CD4-positive, alpha-beta T cell (primary cell): ENCODE results near the gene CPNE1. TPM values are rescaled to one million over a fixed set of nuclear protein-coding genes. Genes with fewer than 3 reads are reported as not detected.

Experiments
- ATAC-seq: fragments of 200-7000 bp; cut with Tn5 transposase; one replicate; pipeline ENCODE4 v1.10.0; 2022; ENCODE audit warnings: mild to moderate bottlenecking; ENCODE audit not compliant: poor library complexity
- CTCF ChIA-PET: fragments of 350-600 bp; sonication (Branson Sonifier 250); formaldehyde crosslinking; loops from one replicate; lab custom pipeline; 2021; ENCODE audit warnings: antibody characterized with exemption, inconsistent platforms; lab: Charles Lee
- POLR2A ChIA-PET: fragments of 350-600 bp; sonication (Branson Sonifier 250); formaldehyde crosslinking; loops from one replicate; lab custom pipeline; 2021; ENCODE audit warnings: antibody characterized with exemption, inconsistent platforms; lab: Charles Lee
- DNase-seq, 14 experiments: peaks; one replicate each; pipeline ENCODE4 v3.0.0-alpha.2; 2013 to 2020; ENCODE audit warnings: mixed read lengths in 2 of 14
- H3K27ac ChIP-seq, 2 donors: one replicate each; pipeline versions ENCODE4 v1.5.1 to v1.7.0; 2013; ENCODE audit warnings: low read length in 2 of 2, low read depth in 1 of 2, mild to moderate bottlenecking in 1 of 2
- H3K27me3 ChIP-seq, 2 experiments: 1 replicate in 1 of 2; 2 replicates in 1 of 2; pipeline versions ENCODE4 v1.6.1 to v1.7.0; 2013; ENCODE audit warnings: low read length in 2 of 2, control low read depth in 1 of 2, mild to moderate bottlenecking in 1 of 2, moderate library complexity in 1 of 2; ENCODE audit not compliant: insufficient read depth in 2 of 2, control insufficient read depth in 1 of 2
- H3K36me3 ChIP-seq: one replicate; pipeline ENCODE4 v1.6.1; 2013; ENCODE audit warnings: low read length, control low read depth; ENCODE audit not compliant: insufficient read depth
- H3K4me1 ChIP-seq: one replicate; pipeline ENCODE4 v1.6.1; 2013; ENCODE audit warnings: low read length, control low read depth; ENCODE audit not compliant: insufficient read depth
- H3K4me3 ChIP-seq: one replicate; pipeline ENCODE4 v1.5.1; 2013; ENCODE audit warnings: mild to moderate bottlenecking, low read length, moderate library complexity
- H3K9me3 ChIP-seq, 2 experiments: 1 replicate in 1 of 2; 2 replicates in 1 of 2; pipeline versions ENCODE4 v1.6.1 to v1.7.0; 2013; ENCODE audit warnings: low read length in 2 of 2, mild to moderate bottlenecking in 2 of 2, control low read depth in 1 of 2, moderate library complexity in 1 of 2; ENCODE audit not compliant: control insufficient read depth in 1 of 2, insufficient read depth in 1 of 2
- H3K27ac Mint-ChIP-seq: one replicate; pipeline ENCODE4 v1.8.0; 2020; ENCODE audit warnings: mixed read lengths
- H3K27me3 Mint-ChIP-seq: one replicate; pipeline ENCODE4 v1.8.0; 2021; ENCODE audit warnings: mixed read lengths
- H3K36me3 Mint-ChIP-seq: one replicate; pipeline ENCODE4 v1.8.0; 2021; ENCODE audit warnings: low read depth, mixed read lengths
- H3K4me1 Mint-ChIP-seq: one replicate; pipeline ENCODE4 v1.8.0; 2021; ENCODE audit warnings: low read depth, mixed read lengths
- H3K4me3 Mint-ChIP-seq: one replicate; pipeline ENCODE4 v1.8.0; 2020; ENCODE audit warnings: mild to moderate bottlenecking, mixed read lengths
- H3K9me3 Mint-ChIP-seq: one replicate; pipeline ENCODE4 v1.8.0; 2020; ENCODE audit warnings: mixed read lengths
- CTCF ChIP-seq: fragments of 200-600 bp; IDR thresholded peaks from one replicate; pipeline ENCODE4 v1.8.0; 2022; ENCODE audit warnings: antibody characterized with exemption, mild to moderate bottlenecking
- intact Hi-C, 2 experiments: fragments of 100-400 bp; cut with DNase I in 1 of 2; cut with micrococcal nuclease in 1 of 2; formaldehyde crosslinking; loops; one replicate each; pipeline versions ENCODE4 v1.15.1 to v1.9.0; 2023 to 2025; cut with DNase I, micrococcal nuclease
- total RNA-seq, 174 experiments: library from RNA in 2 of 174; stranded (reverse) in 2 of 174; gene quantifications; one replicate each; pipeline ENCODE4 v1.2.3 and lab custom pipeline; 2021 to 2026

Gene CPNE1
- total RNA-seq, 2 experiments from 2014 or later: 146 to 153 TPM

GRCh38 chr20:35654415-35654814 lies 10.3 kb downstream of the CPNE1 start:
- H3K4me3 ChIP-seq: no peak overlapping the region
- peaks cover 47% of the 10 kb centered on the region for H3K36me3 ChIP-seq
- Mint-ChIP-seq H3K27me3 (no peaks in the 10 kb centered on the region), H3K4me3 (no peak overlapping the region), H3K27ac (no peak overlapping the region), H3K4me1 (peaks cover 56% of the 10 kb centered on the region), H3K9me3 (no peaks in the 10 kb centered on the region), H3K36me3 (peaks cover 42% of the 10 kb centered on the region)
- DNase-seq: no peak
- TF ChIP-seq CTCF: no peak
- intact Hi-C loops: no loop called here
- ChIA-PET CTCF (interaction anchor here (1.2 to 1.5 kb wide), 2 partner anchors 35 to 53 kb away, joined by 3 to 5 read pairs; no protein-coding TSS in a partner anchor), POLR2A (interaction anchor here (2.6 kb wide), 1 partner anchor 10 kb away, joined by 15 read pairs; the partner anchor contains the start of genes CPNE1 and RBM12)
- no peak for ATAC-seq
- no peak overlapping the region for H3K27ac ChIP-seq
- H3K4me1 ChIP-seq: peaks cover 28% of the 10 kb centered on the region
- no peaks in the 10 kb centered on the region for H3K27me3 ChIP-seq
- no peaks in the 10 kb centered on the region for H3K9me3 ChIP-seq

GRCh38 chr20:35653893-35654292 lies 10.8 kb downstream of the CPNE1 start:
- Histone ChIP-seq H3K27ac (no peak overlapping the region), H3K36me3 (peaks cover 47% of the 10 kb centered on the region), H3K9me3 (no peaks in the 10 kb centered on the region), H3K27me3 (no peaks in the 10 kb centered on the region), H3K4me3 (no peak overlapping the region), H3K4me1 (peaks cover 28% of the 10 kb centered on the region)
- POLR2A ChIA-PET: interaction anchor here (2.6 kb wide), 1 partner anchor 10 kb away, joined by 15 read pairs; the partner anchor contains the start of genes CPNE1 and RBM12
- Mint-ChIP-seq H3K9me3 (no peaks in the 10 kb centered on the region), H3K36me3 (peaks cover 45% of the 10 kb centered on the region), H3K27ac (no peak overlapping the region), H3K4me1 (peaks cover 56% of the 10 kb centered on the region), H3K27me3 (no peaks in the 10 kb centered on the region), H3K4me3 (no peak overlapping the region)
- CTCF ChIA-PET: interaction anchor here (1.2 to 1.5 kb wide), 2 partner anchors 35 to 52 kb away, joined by 3 to 5 read pairs; no protein-coding TSS in a partner anchor
- ATAC-seq (no peak), DNase-seq (no peak)
- TF ChIP-seq CTCF: no peak
- intact Hi-C loops: no loop called here

- POLR2A ChIA-PET: interaction anchor here (2.6 kb wide), 1 partner anchor 11 kb away, joined by 15 read pairs; the partner anchor contains the start of genes CPNE1 and RBM12
- Mint-ChIP-seq H3K4me1 (peaks cover 58% of the 10 kb centered on the region), H3K27ac (no peak overlapping the region), H3K4me3 (no peak overlapping the region), H3K27me3 (no peaks in the 10 kb centered on the region), H3K9me3 (no peaks in the 10 kb centered on the region), H3K36me3 (peaks cover 45% of the 10 kb centered on the region)
- ATAC-seq (no peak), DNase-seq (no peak)
- no peak for TF ChIP-seq CTCF
- intact Hi-C loops: no loop called here
- peaks cover 24% of the 10 kb centered on the region for H3K4me1 ChIP-seq
- H3K36me3 ChIP-seq: peaks cover 47% of the 10 kb centered on the region
- H3K27me3 ChIP-seq: no peaks in the 10 kb centered on the region
- no peak overlapping the region for H3K27ac ChIP-seq
- H3K4me3 ChIP-seq: no peak overlapping the region
- no peaks in the 10 kb centered on the region for H3K9me3 ChIP-seq
- CTCF ChIA-PET: interaction anchor here (1.2 to 1.5 kb wide), 2 partner anchors 34 to 52 kb away, joined by 3 to 5 read pairs; no protein-coding TSS in a partner anchor
Observed at GRCh38 chr20:35653430-35653734, 11.3 kb downstream of the CPNE1 start.
